Right atrium auricular region (tissue), 2 donors: ENCODE measurements around the gene CADM1. TPM values are rescaled to one million over a fixed set of nuclear protein-coding genes. Genes with fewer than 3 reads are reported as not detected.

ENCODE experiments used
- DNase-seq: peaks from one replicate; pipeline ENCODE4 v3.0.0-alpha.2; 2019; ENCODE audit warnings: low spot score
- H3K27ac ChIP-seq, 2 donors: fragments of 200-600 bp; sonication (generic); 1 replicate in 1 of 2; 2 replicates in 1 of 2; pipeline ENCODE4 v1.5.1; 2016 to 2019
- H3K27me3 ChIP-seq, 2 donors: fragments of 200-600 bp; sonication (generic); one replicate each; pipeline versions ENCODE4 v1.5.1 to v1.6.0; 2017 to 2019
- H3K36me3 ChIP-seq: fragments of 200-600 bp; sonication (generic); one replicate; pipeline ENCODE4 v1.5.1; 2016
- H3K4me1 ChIP-seq, 2 donors: fragments of 200-600 bp; sonication (generic); one replicate each; pipeline versions ENCODE4 v1.5.1 to v1.6.0; 2017 to 2019
- H3K4me3 ChIP-seq, 2 donors: fragments of 200-600 bp; sonication (generic); 1 replicate in 1 of 2; 2 replicates in 1 of 2; pipeline ENCODE4 v1.5.1; 2017 to 2019; ENCODE audit warnings: mild to moderate bottlenecking in 1 of 2, moderate library complexity in 1 of 2
- H3K9me3 ChIP-seq, 2 donors: fragments of 200-600 bp; sonication (generic); one replicate each; pipeline ENCODE4 v1.5.1; 2019
- CTCF ChIP-seq, 2 donors: fragments of 200-600 bp; sonication (generic); IDR thresholded peaks; one replicate each; pipeline ENCODE4 v1.5.1; 2019; ENCODE audit warnings: antibody characterized with exemption in 2 of 2
- total RNA-seq, 2 donors: library from RNA; depleted of rRNA; stranded (reverse); fragments of >200 nt; gene quantifications; one replicate each; pipeline ENCODE4 v1.1.0, GENCODE V29; 2016

CADM1 gene
- total RNA-seq, 2 donors from 2014 or later, result 19.8 to 33.9 TPM

GRCh38 chr11:115463606-115464005, 40.6 kb downstream of the CADM1 start:
- Histone ChIP-seq H3K36me3 (no peaks in the 10 kb centered on the region), H3K9me3 (no peaks in the 10 kb centered on the region), H3K4me1 (no peaks in the 10 kb centered on the region), H3K4me3 (no peak overlapping the region), H3K27me3 (no peaks in the 10 kb centered on the region), H3K27ac (no peak overlapping the region)
- TF ChIP-seq CTCF (IDR thresholded peaks at IDR 0.05), result no peak
- no peak for DNase-seq

GRCh38 chr11:115462757-115463156, 41.5 kb downstream of the CADM1 start:
- no peaks in the 10 kb centered on the region for H3K36me3 ChIP-seq
- no peaks in the 10 kb centered on the region for H3K27me3 ChIP-seq
- H3K4me1 ChIP-seq, result no peaks in the 10 kb centered on the region
- TF ChIP-seq CTCF (IDR thresholded peaks at IDR 0.05), result no peak
- no peak for DNase-seq
- no peak overlapping the region for H3K4me3 ChIP-seq
- no peaks in the 10 kb centered on the region for H3K9me3 ChIP-seq
- H3K27ac ChIP-seq, result no peak overlapping the region

GRCh38 chr11:115462004-115462541, 42.1 kb downstream of the CADM1 start:
- peak in 1 of 2 donors; percentile 13 for TF ChIP-seq CTCF (IDR thresholded peaks at IDR 0.05)
- no peak for DNase-seq
- peak overlapping the region in 1 of 2 donors; percentile 50 for H3K27ac ChIP-seq
- H3K27me3 ChIP-seq, result no peaks in the 10 kb centered on the region
- H3K4me1 ChIP-seq, result no peaks in the 10 kb centered on the region
- peak overlapping the region; percentile 26 to 29 for H3K4me3 ChIP-seq
- H3K9me3 ChIP-seq, result no peaks in the 10 kb centered on the region
- H3K36me3 ChIP-seq, result no peaks in the 10 kb centered on the region

GRCh38 chr11:115460512-115460911, 43.7 kb downstream of the CADM1 start:
- no peak for DNase-seq
- Histone ChIP-seq H3K36me3 (no peaks in the 10 kb centered on the region), H3K27ac (no peak overlapping the region), H3K9me3 (no peaks in the 10 kb centered on the region), H3K4me3 (no peak overlapping the region), H3K27me3 (no peaks in the 10 kb centered on the region), H3K4me1 (no peaks in the 10 kb centered on the region)
- no peak for TF ChIP-seq CTCF (IDR thresholded peaks at IDR 0.05)

GRCh38 chr11:115459563-115459962, 44.7 kb downstream of the CADM1 start:
- no peak for TF ChIP-seq CTCF (IDR thresholded peaks at IDR 0.05)
- Histone ChIP-seq H3K4me1 (no peaks in the 10 kb centered on the region), H3K4me3 (no peak overlapping the region), H3K36me3 (no peaks in the 10 kb centered on the region), H3K27ac (no peak overlapping the region), H3K27me3 (no peaks in the 10 kb centered on the region), H3K9me3 (no peaks in the 10 kb centered on the region)
- DNase-seq, result no peak

- Histone ChIP-seq H3K27ac (no peak overlapping the region), H3K4me3 (no peak overlapping the region), H3K9me3 (no peaks in the 10 kb centered on the region), H3K36me3 (no peaks in the 10 kb centered on the region), H3K4me1 (no peaks in the 10 kb centered on the region), H3K27me3 (no peaks in the 10 kb centered on the region)
- TF ChIP-seq CTCF (IDR thresholded peaks at IDR 0.05), result no peak
- DNase-seq, result no peak
These were observed 45.3 kb downstream of the CADM1 start for GRCh38 chr11:115458877-115459276.
